Activated CD4-positive, alpha-beta T cell treated with anti-CD3 and anti-CD28 coated beads, Interleukin-2, amount 50 U/mL, for 24 hours (primary cell): Measurements from ENCODE around the gene VPS51.

ENCODE experiments used
- DNase-seq, 2 donors: peaks; one replicate each; pipeline ENCODE4 v3.0.0-alpha.2; 2020; ENCODE audit warnings: low read depth in 1 of 2, low spot score in 1 of 2

The VPS51 gene

GRCh38 chr11:65071907-65072630, 23.9 kb upstream of the VPS51 start:
- DNase-seq, result no peak

- DNase-seq, result no peak
Measured at GRCh38 chr11:65072631-65072966, 23.4 kb upstream of the VPS51 start.

- no peak for DNase-seq
Measured at GRCh38 chr11:65077451-65077850, 18.6 kb upstream of the VPS51 start.

DNA sequence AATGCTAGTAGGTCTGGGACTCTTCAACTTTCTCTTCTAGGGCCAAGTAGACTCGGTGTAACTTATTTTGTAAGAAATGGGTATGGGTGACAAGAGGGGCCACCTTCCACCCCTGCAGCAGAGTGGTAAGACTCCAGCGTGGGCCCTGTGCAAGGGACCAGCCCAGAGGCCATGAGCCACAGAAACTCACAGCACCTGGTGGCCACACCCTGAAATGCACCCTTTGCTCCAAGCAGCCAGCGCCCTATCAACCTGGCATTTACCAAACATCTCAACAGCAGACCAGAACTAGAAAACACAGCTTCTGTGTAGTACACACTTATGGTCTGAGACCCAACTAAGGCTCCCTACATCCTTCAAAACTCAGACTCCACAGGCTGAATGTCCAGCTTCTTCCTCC, 17.9 kb upstream of the VPS51 start:
- peak; percentile 46 to 48 for DNase-seq

GRCh38 chr11:65078786-65079342, 17.1 kb upstream of the VPS51 start:
- DNase-seq, result no peak

DNA sequence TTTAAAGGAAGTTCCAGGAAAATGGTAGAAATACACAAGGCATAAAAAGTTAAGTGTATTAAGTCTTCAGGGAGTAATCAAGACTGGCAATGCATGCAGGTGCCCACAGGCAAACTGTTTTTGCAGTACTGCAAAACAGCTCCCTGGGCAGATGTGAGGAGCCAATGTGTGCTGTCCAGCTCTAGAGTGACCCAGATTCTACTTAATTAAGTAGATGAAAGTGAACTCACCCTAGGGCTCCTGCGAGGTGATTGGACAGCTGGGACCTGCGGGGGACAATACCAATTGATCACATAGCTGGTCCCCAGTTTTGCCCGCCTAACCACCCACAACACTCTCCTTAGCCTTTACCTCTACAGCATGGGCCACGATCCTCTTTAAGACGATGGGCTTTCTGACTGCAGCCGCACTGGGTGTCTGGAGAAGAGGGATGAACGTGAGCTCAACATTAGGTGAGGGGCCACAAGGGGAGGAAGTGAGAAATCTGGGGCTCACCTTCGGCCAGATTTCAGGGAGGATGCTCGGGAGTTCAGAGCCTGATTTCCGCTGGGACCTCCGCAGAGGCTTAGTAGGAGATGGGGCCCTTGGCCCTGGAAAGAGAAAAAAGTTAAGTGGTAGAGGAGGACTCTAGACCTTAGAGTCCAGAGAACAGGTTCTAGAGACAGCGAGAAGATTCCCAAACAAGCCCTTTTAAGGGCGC, 12.7 kb upstream of the VPS51 start:
- DNase-seq, result no peak

DNA sequence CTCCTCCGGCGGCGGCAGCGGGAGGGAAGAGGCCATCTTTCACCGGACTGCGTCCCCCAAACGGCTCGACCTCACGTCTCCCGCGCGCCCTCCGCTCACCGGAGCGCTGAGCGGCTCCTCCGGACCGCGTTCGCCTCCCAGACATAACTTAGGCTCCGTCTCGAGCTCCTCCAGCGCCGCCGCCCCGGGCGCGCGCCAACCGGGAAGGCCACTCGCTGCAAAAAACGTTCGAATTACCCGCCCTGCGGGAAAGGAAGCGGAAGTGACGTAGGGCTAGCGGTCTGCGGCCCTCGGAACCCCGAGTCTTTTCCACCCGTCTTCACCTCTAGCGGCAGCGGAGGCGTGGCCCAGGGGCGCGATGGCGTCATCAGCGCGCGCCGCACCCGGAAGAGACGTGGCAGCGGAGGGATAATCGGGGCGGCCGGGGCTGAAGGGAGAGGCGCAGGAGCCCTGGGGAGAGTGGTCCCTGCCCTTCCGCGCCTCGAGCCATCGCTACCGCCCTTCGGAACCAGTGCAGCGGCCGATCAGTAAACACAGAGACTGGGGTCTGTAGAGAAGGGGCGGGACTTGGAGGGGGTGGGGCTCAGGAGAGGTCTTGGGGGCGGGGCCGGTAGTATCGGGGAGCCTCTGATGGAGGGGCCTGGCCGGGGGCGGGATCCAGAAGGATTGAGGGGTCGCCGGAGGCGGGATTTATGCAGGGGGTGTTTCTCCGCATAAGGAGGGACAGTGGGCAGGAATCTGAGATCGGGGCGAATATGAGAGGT, 12.0 kb upstream of the VPS51 start, which contains the start of the genes CDCA5 and ZFPL1:
Gene CDCA5, minus strand, starts transcription at position 207 of the 764 bp plus-strand sequence. Its CDS starts 62 bp downstream, at position 145.
Gene ZFPL1, plus strand, starts transcription at position 389 of the 764 bp plus-strand sequence. CDS start 477 bp downstream, outside the sequence.
- DNase-seq, result peak; percentile 94 to 96

GRCh38 chr11:65084598-65085375, 11.2 kb upstream of the VPS51 start:
- no peak for DNase-seq

DNA sequence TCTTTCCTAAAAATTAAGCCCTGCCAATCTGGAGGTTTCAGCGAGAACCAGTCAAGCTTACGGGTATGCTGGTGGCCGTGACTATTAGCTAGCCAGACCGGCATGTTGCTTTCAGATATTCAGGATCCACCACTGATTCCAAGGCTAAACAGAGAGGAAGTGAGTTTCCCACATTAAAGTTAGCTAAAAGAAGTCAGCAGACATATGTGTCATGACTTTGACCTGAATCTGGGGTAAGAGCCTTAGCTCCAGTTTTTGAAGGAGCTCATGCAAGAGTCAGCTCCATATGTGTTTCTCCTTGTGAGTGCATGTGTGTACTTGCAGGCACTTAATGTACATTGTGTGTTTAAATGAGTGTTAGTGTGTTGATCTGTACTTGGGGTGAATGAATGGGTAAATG, 10.6 kb upstream of the VPS51 start:
- DNase-seq, result no peak

DNA sequence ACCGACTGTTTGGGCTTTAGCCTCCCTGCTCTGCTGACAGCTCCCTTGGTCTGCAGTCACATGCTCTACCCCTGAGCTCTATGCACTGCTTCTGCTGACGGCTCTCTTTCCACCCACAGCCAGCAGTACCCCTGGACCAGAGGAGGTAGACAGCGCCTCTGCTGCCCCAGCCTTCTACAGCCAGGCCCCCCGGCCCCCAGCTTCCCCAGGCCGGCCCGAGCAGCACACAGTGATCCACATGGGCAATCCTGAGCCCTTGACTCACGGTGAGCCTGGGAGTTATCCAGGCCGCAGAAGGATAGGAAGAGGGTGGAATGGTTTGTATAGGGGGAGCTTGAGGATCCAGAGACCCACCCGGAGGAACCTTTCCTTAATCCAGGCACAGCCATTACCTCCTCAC, 9.2 kb upstream of the VPS51 start:
- no peak for DNase-seq

GRCh38 chr11:65087216-65087615, 8.8 kb upstream of the VPS51 start:
- DNase-seq, result no peak

DNA sequence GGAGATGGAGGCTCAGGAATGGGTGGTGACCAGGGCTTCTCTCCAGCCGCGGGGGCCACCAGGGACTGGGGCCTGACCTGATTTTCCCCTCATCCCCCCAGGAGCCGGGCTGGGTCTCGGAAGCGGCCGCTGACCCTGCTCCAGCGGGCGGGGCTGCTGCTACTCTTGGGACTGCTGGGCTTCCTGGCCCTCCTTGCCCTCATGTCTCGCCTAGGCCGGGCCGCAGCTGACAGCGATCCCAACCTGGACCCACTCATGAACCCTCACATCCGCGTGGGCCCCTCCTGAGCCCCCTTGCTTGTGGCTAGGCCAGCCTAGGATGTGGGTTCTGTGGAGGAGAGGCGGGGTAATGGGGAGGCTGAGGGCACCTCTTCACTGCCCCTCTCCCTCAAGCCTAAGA, 8.2 kb upstream of the VPS51 start:
- DNase-seq, result no peak

DNA sequence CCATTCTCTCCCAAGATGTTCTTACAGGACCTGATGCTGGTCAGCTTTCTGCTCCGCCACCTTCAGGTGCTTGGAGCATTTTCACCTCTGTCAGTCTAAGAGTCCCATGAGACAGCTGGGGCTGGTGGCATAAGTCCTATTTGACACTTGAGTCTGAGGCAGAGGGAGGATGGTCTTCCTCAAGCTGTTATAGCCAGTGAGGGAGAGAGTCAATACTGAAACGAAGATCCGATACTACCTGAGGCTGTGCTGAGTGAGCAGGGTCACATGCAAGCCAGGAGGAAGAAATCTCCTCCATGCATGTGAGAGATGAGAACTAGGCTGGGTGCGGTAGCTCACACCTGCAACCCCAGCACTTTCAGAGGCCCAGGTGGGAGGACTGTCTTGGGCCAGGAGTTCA, 6.4 kb upstream of the VPS51 start:
- no peak for DNase-seq

- DNase-seq, result no peak
Measured at GRCh38 chr11:65090628-65091027, 5.4 kb upstream of the VPS51 start.

- no peak for DNase-seq
Measured at GRCh38 chr11:65095427-65095826, 587 bp upstream of the VPS51 start.

DNA sequence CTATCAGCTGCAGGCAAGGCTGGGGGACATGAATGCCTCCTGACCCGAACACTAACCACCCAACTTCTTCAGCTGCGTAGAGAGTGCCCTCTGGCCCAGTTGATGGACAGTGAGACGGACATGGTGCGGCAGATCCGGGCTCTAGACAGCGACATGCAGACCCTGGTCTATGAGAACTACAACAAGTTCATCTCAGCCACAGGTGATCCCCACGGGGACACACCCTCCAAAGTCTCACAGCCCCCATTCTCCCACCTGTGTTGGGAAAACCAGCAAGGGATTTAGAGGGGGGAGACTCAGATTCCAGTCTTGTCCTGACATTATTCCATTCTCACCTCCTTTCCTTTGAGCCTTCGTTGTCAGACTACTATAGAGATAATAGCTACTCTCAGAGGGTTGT, 912 bp downstream of the VPS51 start:
- DNase-seq, result no peak

GRCh38 chr11:65100674-65101350, 4.8 kb downstream of the VPS51 start:
- no peak for DNase-seq

DNA sequence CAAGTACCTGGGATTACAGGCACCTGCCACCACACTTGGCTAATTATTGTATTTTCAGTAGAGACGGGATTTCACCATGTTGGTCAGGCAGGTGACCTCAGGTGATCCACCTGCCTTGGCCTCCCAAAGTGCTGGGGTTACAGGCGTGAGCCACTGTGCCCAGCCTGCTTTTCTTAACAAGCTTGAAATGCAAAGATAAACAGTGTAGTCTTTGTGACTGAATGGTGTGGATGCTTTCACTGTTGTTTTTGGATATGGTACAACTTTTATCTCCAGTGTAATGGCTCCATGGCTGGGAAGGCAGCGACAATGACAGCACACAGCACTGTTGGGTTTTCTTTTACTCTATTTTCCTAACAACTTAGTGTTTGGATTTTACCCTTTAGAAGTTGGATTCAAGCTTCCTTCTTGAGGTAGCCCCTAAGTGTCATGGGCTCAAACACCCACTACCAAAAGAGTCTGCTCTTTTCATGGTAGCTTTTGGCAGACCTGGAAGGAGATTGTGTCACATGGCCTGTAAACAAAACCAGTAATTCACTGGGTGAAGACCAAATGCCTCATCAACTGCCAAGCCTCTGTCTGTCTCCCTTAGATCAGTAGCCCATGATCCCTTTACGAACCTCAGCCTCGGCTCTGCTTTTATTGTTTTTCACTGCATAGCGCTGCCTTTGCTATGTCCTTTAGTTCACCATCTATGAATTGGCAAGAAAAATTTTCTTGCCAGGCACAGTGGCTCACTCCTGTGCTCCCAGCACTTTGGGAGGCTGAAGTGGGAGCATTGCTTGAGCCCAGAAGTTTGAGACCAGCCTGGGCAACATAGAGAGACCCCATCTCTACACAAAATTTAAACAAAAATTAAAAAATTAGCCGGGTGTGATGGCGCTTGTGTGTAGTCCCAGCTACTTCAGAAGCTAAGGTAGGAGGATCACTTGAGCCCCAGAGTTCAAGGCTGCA, 6.4 kb downstream of the VPS51 start:
- no peak for DNase-seq

DNA sequence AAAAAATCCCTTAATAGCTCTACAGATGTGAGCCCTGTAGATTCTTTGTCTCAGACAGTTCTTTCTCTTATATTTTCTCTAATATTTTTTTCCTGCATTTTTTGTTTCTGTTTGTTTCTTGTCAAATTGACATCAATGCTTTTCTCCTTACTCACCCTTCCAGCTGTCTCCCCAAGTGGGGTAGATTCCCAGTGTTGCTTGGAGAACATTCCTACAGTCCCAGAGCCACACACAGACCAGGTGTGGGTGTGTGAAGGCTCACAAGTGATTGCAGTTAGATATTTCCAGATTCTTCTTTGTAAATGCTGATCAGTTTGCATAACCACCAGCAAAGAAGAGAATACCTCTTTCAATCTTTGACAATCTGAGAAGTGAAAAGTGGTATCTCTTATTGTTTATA, 7.5 kb downstream of the VPS51 start:
- no peak for DNase-seq
